ENCODE data around the gene ANKS1A. TPM values are rescaled to one million over a fixed set of nuclear protein-coding genes. Genes with fewer than 3 reads are reported as not detected.

ANKS1A gene
- polyA plus RNA-seq, 3 donors, result 1.7 to 8.0 (median 3.1) TPM

DNA sequence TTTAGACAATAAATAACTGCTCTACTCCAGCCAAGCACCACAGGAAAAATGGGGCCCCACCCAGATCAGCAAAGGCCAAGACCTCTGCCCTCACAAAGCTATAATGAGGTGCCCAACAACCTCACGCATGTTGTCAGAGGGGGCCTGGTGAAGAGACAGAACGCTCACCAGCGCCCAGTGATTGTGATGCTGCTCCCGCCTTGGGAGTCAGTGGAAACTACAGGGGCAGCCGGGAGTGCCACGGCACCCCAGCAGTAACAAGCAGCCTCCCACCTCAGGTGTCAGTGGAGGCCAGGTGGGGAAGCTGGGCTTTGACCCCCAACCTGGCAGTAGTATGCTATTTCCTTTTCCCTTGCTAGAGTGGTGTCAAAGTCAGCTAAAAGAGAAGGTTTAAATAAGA is 204.7 kb downstream of the ANKS1A start:
- H3K9me3 Mint-ChIP-seq, result no peaks in the 10 kb centered on the region

GRCh38 chr6:35094183-35094582 is 205.1 kb downstream of the ANKS1A start:
- Mint-ChIP-seq H3K27me3 (ENCODE audit: low read depth in 3 of 3) (peaks cover 0 to 1% (median 0%) of the 10 kb centered on the region in 3 donors), H3K4me3 (no peak overlapping the region), H3K4me1 (no peaks in the 10 kb centered on the region), H3K27ac (no peak overlapping the region), H3K9me3 (no peaks in the 10 kb centered on the region), H3K36me3 (peaks cover 21 to 23% of the 10 kb centered on the region in 2 donors)
- no peak for DNase-seq
- H3K4me3 ChIP-seq (replicated peaks in 1 of 3; ENCODE audit: low read depth in 2 of 3, low read length in 3 of 3), result no peak overlapping the region
- TF ChIP-seq, protein P1, sequence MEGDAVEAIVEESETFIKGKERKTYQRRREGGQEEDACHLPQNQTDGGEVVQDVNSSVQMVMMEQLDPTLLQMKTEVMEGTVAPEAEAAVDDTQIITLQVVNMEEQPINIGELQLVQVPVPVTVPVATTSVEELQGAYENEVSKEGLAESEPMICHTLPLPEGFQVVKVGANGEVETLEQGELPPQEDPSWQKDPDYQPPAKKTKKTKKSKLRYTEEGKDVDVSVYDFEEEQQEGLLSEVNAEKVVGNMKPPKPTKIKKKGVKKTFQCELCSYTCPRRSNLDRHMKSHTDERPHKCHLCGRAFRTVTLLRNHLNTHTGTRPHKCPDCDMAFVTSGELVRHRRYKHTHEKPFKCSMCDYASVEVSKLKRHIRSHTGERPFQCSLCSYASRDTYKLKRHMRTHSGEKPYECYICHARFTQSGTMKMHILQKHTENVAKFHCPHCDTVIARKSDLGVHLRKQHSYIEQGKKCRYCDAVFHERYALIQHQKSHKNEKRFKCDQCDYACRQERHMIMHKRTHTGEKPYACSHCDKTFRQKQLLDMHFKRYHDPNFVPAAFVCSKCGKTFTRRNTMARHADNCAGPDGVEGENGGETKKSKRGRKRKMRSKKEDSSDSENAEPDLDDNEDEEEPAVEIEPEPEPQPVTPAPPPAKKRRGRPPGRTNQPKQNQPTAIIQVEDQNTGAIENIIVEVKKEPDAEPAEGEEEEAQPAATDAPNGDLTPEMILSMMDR (IDR thresholded peaks at IDR 0.05), result no peak
- no peaks in the 10 kb centered on the region for H3K79me2 ChIP-seq (ENCODE audit: insufficient read depth, low read length)
- 43% methylated on average over 1 of the region's 4 CpGs for WGBS (ENCODE audit: insufficient coverage)
- H3K4me2 ChIP-seq (replicated peaks; ENCODE audit: extremely low read depth, low read length, poor library complexity, severe bottlenecking), result no peak overlapping the region
- H3K9ac ChIP-seq (ENCODE audit: insufficient read depth, low read length, poor library complexity, severe bottlenecking), result no peak overlapping the region
- intact Hi-C loops (cut with micrococcal nuclease), result no loop called here
- H3K36me3 ChIP-seq (replicated peaks in 1 of 2; ENCODE audit: control insufficient read depth in 1 of 2, insufficient read depth in 2 of 2, low read length in 2 of 2), result peaks cover 19 to 28% of the 10 kb centered on the region in 2 donors
- no peaks in the 10 kb centered on the region for H3K27me3 ChIP-seq (ENCODE audit: control insufficient read depth in 2 of 2, insufficient read depth in 2 of 2, low read length in 2 of 2)
- H3K27ac ChIP-seq (ENCODE audit: low read depth in 1 of 2, low read length in 2 of 2), result no peak overlapping the region
- H3K4me1 ChIP-seq (ENCODE audit: control insufficient read depth in 1 of 2, insufficient read depth in 2 of 2, low read length in 2 of 2), result no peaks in the 10 kb centered on the region
- no peaks in the 10 kb centered on the region for H3K9me3 ChIP-seq (replicated peaks in 1 of 2; ENCODE audit: control insufficient read depth in 1 of 2, insufficient read depth in 1 of 2, low read length in 2 of 2)
- H4K20me1 ChIP-seq (ENCODE audit: insufficient read depth, low read length), result no peaks in the 10 kb centered on the region
- no peak overlapping the region for H2AFZ ChIP-seq (ENCODE audit: insufficient read depth, low read depth, low read length, poor library complexity, severe bottlenecking)

More for the DNA sequence above, 204.7 kb downstream of the ANKS1A start:
- H3K4me3 ChIP-seq (replicated peaks in 1 of 3; ENCODE audit: low read depth in 2 of 3, low read length in 3 of 3), result no peak overlapping the region
- no peaks in the 10 kb centered on the region for H3K79me2 ChIP-seq (ENCODE audit: insufficient read depth, low read length)
- H4K20me1 ChIP-seq (ENCODE audit: insufficient read depth, low read length), result no peaks in the 10 kb centered on the region
- no peak overlapping the region for H2AFZ ChIP-seq (ENCODE audit: insufficient read depth, low read depth, low read length, poor library complexity, severe bottlenecking)
- H3K9me3 ChIP-seq (replicated peaks in 1 of 2; ENCODE audit: control insufficient read depth in 1 of 2, insufficient read depth in 1 of 2, low read length in 2 of 2), result no peaks in the 10 kb centered on the region
- H3K4me2 ChIP-seq (replicated peaks; ENCODE audit: extremely low read depth, low read length, poor library complexity, severe bottlenecking), result no peak overlapping the region
- peaks cover 23 to 32% of the 10 kb centered on the region in 2 donors for H3K36me3 ChIP-seq (replicated peaks in 1 of 2; ENCODE audit: control insufficient read depth in 1 of 2, insufficient read depth in 2 of 2, low read length in 2 of 2)
- H3K9ac ChIP-seq (ENCODE audit: insufficient read depth, low read length, poor library complexity, severe bottlenecking), result peak overlapping the region; percentile 8
- H3K4me1 ChIP-seq (ENCODE audit: control insufficient read depth in 1 of 2, insufficient read depth in 2 of 2, low read length in 2 of 2), result no peaks in the 10 kb centered on the region
- intact Hi-C loops (cut with micrococcal nuclease), result no loop called here
- no peak overlapping the region for H3K27ac Mint-ChIP-seq
- peaks cover 0 to 1% (median 0%) of the 10 kb centered on the region in 3 donors for H3K27me3 Mint-ChIP-seq (ENCODE audit: low read depth in 3 of 3)
- H3K36me3 Mint-ChIP-seq, result peaks cover 25% of the 10 kb centered on the region in 2 donors
- H3K27ac ChIP-seq (ENCODE audit: low read depth in 1 of 2, low read length in 2 of 2), result no peak overlapping the region
- H3K27me3 ChIP-seq (ENCODE audit: control insufficient read depth in 2 of 2, insufficient read depth in 2 of 2, low read length in 2 of 2), result no peaks in the 10 kb centered on the region
- DNase-seq, result no peak
- no peak overlapping the region for H3K4me3 Mint-ChIP-seq
- TF ChIP-seq, protein P1 (IDR thresholded peaks at IDR 0.05), result no peak
- H3K4me1 Mint-ChIP-seq, result no peaks in the 10 kb centered on the region
- WGBS (ENCODE audit: insufficient coverage), result 100% methylated on average over 3 of the region's 6 CpGs

Data from CD14-positive monocyte (primary cell).